Fibroblast of skin of right biceps (primary cell): ENCODE measurements around the gene PCGF1.
"Not testable (repeated sequence)": the region's sequence is repeated elsewhere in the genome, so short reads cannot be mapped to it uniquely, and the experiment has no call there.

Source experiments
- DNase-seq: peaks from one replicate; pipeline ENCODE4 v3.0.0-alpha.2; 2013

Gene PCGF1

DNA sequence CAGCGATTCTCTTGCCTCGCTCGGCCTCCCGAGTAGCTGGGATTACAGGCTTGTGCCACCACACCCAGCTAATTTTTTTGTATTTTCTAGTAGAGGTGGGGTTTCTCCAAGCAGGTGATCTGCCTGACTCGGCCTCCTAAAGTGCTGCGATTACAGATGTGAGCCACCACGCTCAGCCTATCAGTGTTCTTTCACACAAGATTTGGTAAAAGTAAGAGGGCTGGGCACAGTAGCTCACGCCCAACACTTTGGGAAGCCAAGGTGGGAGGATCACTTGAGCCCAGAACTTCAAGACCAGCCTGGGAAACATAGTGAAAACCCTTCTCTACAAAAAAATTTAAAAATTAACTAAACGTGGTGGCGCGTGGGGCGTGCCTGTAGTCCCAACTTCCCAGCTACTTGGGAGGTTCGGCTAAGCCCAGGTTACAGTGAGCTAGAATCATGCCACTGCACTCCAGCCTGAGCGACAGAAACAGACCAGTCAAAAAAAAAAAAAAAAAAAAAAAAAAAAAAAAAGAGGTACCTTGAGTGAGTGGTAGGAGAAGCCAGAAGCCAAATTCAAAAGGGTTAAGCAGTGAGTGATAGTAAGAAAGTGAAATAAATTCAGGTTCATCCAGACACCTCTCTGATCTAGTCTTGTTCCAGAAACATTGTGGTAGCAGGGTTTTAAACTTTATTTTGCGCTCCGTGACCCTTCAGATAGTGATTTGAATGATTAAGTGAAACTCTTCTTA lies 36.0 kb downstream of the PCGF1 start:
- DNase-seq: no peak

DNA sequence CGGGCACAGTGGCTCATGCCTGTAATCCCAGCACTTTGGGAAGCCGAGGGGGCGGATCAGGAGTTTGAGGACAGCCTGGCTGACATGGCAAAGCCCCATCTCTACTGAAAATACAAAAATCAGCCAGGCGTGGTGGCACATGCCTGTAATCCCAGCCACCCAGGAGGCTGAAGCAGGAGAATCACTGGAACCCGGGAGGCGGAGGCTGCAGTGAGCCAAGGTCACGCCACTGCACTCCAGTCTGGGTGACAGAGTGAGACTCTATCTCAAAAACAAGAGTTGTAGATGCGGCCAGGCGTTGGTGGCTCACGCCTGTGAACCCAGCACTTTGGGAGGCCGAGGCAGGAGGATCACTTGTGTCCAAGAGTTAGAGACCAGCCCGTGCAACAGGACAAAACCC lies 36.8 kb downstream of the PCGF1 start:
- DNase-seq: not testable (repeated sequence)

GRCh38 chr2:74464406-74464805 lies 43.1 kb downstream of the PCGF1 start:
- DNase-seq: no peak

GRCh38 chr2:74462786-74463105 lies 44.7 kb downstream of the PCGF1 start:
- no peak for DNase-seq

- DNase-seq: no peak
Observed at GRCh38 chr2:74462054-74462785, 45.3 kb downstream of the PCGF1 start.

DNA sequence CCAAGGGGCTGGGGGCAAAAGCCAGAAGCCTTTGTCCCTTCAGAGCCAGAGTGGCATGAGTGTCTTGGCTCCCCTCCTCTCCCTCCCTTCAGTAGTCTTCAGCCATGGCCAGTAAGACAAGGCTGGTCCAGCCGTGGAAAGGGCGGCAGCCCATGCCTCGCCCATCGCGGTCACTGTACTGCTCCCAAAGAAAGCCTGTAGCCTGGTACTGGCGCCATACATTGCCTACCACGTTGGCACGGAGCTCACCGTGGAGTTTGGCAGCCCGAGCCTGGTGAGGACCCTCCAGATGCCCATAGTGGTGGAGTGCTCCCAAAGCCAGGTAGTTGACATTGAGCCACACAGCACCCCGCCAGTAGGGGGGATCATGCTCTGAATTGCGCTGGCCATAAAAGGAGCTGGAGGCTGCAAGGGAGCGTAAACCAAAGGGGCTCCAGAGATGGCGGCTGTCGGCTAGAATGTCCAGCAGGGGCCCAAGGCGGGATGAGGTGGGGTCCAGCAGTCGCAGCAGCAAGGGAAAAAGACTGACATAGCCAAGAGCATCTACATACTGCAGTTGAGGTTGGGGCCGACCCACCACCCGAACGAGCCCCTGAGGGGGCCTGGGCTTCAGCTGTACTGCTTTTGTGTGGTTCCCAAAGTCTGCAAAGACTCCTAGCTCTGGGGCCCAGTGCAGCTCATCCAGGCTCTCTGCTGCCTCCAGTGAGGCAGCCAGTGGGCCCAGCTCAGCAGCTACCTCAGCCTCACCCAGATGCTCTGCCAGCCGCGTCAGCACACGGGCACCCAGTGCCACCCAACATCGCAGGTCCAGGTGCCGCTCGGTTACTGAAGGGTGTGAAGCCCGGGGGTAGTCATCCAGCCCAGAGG lies 46.1 kb downstream of the PCGF1 start:
- DNase-seq: no peak

- DNase-seq: not testable (repeated sequence)
Observed at GRCh38 chr2:74460187-74460586, 47.3 kb downstream of the PCGF1 start.

DNA sequence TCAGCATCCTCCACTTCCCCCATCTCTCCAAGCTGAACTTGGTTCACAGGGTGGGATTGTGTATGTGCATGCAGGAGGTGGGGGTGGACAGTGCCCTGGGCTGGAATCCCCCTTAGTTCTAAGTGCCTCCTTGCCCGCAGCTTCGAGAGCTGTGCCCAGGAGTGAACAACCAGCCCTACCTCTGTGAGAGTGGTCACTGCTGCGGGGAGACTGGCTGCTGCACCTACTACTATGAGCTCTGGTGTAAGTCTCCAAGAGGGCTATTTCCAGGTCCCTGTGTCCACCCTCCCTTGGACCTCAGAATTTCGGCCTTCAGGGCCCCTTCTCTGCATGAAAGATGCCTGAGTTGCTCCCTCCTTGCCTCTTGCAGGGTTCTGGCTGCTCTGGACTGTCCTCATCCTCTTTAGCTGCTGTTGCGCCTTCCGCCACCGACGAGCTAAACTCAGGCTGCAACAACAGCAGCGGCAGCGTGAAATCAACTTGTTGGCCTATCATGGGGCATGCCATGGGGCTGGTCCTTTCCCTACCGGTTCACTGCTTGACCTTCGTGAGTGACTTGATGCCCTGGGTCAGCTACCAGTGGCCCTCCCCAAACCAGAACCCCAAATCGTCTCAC lies 47.9 kb downstream of the PCGF1 start:
- DNase-seq: not testable (repeated sequence)

- no peak for DNase-seq
Observed at GRCh38 chr2:74458938-74459363, 48.5 kb downstream of the PCGF1 start.

GRCh38 chr2:74458132-74458937 lies 49.2 kb downstream of the PCGF1 start, which contains the start of gene WBP1:
TSS of gene WBP1 (plus strand) at chr2:74458438. CDS start at chr2:74458603, 165 bp downstream.
- peak; percentile 100 for DNase-seq

DNA sequence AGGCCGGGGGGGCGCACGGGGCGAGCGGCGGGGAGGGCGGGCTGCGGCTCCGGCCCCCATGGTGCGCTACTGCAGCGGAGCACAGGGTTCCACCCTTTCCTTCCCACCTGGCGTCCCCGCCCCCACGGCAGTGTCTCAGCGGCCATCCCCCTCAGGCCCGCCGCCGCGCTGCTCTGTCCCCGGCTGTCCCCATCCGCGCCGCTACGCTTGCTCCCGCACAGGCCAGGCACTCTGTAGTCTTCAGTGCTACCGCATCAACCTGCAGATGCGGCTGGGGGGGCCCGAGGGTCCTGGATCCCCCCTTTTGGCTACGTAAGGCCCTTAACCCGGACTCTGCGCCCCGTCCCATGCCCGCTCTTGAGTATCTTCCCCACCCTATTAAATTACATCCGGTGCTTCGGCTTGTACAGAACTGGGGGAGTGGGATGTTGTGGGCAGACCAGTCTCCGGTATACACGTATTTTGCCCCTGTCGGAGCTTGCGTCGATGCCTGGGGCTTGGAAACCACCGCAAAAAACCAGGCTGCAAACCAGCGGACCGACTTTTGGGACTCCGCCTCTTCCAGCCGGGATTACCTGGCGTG lies 49.9 kb downstream of the PCGF1 start:
- DNase-seq: no peak

- DNase-seq: peak; percentile 43
Observed at GRCh38 chr2:74457129-74457548, 50.4 kb downstream of the PCGF1 start.
